HG03097 (cell line): ENCODE results near the gene DNHD1.
"Not testable (repeated sequence)": the region's sequence is repeated elsewhere in the genome, so short reads cannot be mapped to it uniquely, and the experiment has no call there.

Experiments
- ATAC-seq: cut with Tn5 transposase; IDR thresholded peaks from one replicate; pipeline ENCODE4 v1.9.1; 2021; ENCODE audit not compliant: unreplicated experiment, low FRiP score

The DNHD1 gene

DNA sequence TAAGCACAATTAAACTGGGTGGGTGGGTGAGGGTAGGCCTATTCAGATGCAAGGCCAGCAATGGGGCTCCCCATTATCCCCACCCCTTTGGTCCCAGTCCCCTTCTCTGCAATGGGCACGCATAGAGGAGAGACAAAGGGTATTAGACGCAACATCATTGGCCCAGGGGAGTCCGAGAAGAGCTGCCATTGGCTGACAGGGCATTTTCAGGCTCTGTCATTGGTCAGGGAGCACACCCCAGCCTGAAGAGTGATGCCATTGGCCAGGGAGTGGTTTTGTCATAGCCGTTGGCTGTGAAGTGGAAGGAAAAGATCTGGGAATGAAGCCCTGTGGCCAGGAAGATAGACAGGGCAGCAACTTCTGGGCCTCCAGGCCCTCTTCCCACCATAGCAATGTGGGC, 20.5 kb upstream of the DNHD1 start:
- ATAC-seq, result no peak

DNA sequence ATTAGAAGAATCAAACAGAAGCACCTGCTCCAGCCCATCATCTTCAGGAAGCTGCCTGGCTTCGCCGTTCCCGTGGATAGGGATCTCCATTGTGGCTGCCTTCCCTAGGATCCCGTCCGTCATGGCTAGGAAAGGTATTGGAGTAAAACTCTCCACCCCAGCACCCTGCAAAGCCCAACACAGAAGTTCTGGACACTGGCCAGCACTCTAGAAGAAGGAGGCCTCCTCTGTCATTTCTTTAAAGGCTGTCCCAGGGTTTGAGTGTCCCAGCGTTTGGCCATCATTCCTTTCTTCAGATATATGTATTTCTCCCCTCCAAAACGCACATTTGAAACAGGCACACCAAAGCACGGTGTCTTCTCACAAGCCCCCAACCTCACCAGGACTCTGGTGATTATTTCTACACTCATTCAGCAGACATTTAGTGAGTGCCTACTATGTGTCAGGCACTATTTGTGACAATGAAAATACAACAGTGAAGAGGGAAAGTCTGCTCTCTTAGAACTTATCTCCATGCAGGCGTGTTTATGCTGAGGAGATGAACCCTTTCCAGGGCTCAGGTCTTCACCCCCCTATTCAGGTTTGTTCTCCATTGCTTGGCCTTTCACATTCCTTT, 16.7 kb upstream of the DNHD1 start:
- no peak for ATAC-seq

DNA sequence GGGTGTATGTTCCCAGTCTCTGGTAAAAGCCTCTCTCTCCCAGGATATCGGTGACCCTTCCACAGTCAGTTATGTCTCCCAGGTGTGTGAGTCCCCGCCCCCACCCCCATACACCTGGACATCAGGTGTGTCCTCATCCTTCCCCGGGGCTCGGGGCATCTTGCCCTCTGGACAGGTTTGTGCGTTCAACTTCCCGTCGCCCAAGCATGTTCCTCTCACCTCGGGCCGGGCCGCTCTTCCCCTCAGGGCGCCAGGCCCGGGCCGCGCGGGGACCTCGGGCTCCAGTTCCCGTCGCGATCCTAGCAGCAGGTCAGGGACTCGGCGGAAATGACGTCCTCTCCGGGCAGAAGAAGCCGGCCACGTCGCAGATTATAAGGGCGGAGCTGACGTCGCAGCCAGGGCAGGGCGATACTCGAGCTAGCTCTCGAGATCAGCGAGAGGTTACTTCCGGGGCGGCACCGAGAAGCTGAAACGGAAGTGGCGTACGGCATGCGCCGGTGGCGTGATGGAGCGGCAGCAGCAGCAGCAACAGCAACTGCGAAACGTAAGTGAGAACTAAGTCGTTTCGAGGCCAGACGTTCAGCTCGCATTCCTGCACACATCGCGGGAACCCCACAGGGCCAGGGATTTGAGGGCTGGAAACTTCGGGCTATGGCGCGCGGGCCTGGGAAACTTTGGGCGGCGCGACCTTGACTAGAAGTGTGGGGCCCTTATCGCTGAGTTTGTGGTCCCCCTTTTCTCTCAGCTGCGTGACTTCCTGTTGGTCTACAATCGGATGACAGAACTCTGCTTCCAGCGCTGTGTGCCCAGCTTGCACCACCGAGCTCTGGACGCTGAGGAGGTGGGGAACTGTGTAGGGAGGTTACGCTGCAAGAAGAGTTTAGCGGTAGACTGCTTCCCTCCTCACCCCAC, 15.8 kb upstream of the DNHD1 start, which contains the start of the genes ARFIP2 and TIMM10B:
TSS of gene ARFIP2 (minus strand) at position 320 of the 912 bp plus-strand sequence. CDS start 910 bp downstream, outside the sequence.
TSS of gene TIMM10B (plus strand) at position 490 of the 912 bp plus-strand sequence. CDS start at position 506, 16 bp downstream.
- peak; percentile 99 for ATAC-seq

DNA sequence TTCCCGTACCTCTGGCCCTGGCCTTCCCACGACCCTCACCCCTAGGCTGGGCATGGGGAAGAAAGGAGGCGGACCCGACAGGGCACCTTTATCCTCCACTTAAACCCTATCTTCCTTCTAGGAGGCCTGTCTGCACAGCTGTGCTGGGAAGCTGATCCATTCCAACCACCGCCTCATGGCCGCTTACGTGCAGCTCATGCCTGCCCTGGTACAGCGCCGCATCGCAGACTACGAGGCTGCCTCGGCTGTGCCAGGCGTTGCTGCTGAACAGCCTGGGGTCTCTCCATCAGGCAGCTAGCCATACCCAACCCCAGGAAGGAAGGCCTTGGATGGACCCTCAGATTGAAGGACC, 15.2 kb upstream of the DNHD1 start:
- no peak for ATAC-seq

DNA sequence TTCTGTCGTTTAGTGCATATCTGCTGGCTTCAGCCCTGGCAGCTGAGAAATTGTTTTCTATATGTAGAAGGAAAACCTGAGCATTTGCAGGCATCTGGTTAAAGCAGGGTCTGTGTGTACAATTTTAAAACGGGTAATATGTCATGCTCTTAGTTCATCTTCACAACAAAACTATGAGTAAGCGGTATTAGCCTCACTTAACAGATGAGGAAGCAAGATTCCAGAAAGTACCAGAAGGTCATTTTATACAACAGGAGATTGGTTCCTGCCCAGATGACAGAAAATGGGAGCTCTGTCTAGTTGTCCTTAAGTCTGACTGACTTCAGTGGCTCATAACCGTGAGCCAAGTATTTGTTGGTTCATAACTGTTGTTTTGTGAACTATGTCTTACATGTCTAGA, 14.6 kb upstream of the DNHD1 start:
- ATAC-seq, result no peak

DNA sequence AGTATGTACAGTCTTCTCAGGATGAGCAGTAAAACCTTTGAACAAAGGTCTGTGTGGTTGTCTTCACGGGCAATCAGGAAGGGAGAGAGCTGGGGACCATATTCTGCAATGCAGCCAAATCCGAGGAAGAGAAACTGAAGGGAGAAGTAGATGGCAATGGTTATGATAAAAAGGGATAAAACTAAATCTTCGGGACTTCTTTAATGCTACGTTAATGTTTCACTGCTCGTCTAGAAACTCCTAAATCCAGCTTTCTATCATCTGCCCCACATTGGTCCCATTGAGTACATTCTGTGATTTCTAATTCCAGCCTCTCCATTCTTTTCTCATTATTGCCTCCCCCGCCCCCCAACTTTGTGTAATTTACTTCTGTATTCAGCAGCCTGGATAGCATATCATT, 14.1 kb upstream of the DNHD1 start:
- no peak for ATAC-seq

DNA sequence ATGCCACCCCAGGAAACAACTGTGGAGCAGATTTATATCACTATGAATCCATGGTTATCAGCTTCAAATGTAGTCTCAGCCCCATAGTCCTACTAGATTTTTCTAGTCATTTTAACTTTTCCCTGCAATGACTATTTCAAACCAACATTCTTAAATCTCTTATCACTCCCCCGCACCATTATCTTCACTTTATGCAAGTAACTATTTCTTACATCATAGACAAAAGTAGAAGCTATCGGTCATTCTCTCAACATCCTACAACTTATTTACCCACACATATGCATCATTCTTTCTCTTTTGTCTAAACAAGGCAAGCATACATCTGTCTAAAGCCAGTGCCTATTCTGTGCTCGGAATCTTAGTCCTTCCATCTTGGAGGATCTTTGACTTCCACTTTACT, 11.4 kb upstream of the DNHD1 start:
- ATAC-seq, result no peak

DNA sequence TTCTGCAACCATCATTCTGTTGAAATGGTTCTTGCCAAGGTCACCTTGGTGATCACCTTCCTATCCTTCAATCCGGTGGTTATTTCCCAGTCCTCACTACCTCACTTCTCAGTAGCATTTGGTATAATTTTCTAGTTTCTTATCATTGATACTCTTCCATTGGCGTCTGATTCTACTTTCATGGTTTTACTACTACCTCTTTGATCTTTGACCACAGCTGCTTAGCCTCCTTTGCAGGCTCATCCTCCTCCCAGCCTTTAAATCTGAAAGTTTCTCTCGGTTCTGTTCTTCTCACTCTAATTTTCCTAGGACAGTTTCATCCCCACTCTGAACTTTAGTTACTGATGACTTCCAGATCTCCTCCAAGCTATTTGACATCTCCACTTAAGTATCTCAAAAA, 10.8 kb upstream of the DNHD1 start:
- ATAC-seq, result no peak

DNA sequence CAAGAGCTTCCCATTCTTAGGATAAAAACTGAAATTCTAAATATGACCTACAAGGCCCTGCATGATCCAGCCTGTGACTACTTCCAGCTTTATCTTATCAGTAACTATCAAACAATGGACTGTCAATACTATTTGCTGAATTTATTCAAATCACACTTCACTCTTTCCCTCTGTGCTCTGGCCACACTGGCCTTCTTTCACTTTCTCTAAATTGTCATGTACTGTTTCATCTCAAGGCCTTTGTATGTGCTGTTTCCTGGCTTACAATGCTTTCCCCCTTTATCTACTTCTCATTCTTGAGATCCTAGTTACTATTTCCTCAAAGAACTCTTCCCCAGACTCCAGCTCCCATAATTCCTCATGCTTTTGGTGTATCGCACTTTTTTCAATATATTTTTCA, 10.1 kb upstream of the DNHD1 start:
- no peak for ATAC-seq

DNA sequence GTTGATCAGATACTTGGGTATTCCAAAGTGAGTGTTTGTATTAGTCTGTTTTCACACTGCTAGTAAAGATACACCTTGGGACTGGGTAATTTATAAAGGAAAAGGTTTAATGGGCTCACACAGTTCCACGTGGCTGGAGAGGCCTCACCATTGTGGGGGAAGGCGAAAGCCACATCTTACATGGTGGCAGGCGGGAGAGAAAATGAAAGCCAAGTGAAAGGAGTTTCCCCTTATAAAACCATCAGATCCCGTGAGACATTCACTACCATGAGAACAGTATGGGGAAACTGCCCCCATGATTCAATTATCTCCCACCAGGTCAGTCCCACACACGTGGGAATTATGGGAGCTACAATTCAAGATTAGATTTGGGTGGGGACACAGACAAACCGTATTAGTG, 8.7 kb upstream of the DNHD1 start:
- no peak for ATAC-seq

DNA sequence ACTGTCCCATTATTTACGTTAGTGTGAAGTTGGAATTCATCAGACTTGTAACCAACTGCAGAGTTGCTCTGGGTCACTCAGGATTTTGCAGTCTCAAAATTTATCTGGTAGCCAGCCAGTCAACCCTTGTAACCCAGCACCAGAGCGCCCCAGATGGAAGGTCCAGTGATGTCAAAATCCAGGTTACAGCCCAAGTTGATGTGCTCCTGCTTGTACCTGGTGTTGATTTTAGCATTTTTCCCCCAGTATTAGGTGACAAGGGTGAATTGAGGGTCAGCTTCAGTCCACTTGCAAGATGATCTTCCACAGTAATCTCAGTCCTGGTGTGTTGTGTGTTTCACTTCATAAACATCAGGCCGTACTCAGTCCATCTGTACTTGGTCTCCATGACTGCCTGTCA, 8.3 kb upstream of the DNHD1 start:
- ATAC-seq, result no peak

DNA sequence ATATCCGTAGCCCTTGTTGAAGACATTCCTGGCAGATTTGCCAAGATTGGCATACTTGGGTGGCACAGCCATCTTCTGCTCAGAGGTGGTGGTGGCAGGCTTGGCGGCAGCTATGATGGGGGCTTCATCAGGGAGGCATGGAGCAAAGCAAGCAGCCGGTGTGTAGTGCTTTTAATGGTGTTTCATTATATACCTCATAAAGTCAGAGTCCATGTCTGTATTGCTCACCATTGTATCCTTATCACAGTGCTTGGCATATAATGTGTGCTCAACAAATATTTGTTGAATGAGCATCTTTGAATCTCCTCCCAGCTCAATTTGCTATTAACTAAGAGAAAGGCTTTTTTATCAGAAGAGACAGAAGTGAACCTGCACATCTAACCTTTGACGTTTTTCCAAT, 7.8 kb upstream of the DNHD1 start:
- ATAC-seq, result no peak

DNA sequence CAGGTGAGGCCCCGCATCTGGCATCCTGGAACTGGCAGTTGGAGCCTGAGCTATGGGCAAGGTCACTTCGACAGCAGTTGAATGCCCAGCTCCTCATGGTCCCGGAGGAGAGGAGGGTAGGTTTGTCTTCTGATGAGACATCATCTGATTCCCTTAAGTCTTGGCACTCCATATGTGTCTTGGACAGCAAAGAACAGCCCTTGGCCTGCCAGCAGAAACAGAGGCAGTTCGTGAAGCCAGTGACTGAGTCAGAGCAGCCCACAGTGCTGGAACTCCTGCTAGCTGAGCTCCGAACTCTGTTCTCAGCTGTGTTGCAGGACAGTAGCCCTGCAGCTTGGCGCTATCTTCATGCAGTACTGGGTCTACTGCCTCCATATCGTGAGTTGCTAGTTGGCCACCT, 1.0 kb downstream of the DNHD1 start:
- no peak for ATAC-seq

DNA sequence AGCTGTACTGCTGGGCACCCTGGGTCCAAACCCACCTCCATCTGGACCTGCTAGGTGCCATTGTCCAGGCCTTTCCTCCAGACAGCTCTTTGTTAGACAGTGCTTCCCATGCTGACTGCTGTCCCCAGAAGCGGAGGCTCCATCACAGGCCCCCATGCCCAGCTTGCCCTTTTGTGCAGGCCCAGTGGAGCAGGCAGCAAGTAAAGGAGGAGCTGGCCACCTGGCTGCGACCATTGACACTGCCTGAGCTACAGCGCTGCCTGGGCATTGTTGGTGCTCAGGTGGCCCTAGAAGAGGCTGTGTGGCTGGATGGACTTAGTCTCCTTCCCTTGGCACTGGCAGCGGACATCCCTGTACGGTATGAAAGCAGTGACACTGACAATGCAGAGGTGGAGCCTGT, 1.5 kb downstream of the DNHD1 start:
- no peak for ATAC-seq

DNA sequence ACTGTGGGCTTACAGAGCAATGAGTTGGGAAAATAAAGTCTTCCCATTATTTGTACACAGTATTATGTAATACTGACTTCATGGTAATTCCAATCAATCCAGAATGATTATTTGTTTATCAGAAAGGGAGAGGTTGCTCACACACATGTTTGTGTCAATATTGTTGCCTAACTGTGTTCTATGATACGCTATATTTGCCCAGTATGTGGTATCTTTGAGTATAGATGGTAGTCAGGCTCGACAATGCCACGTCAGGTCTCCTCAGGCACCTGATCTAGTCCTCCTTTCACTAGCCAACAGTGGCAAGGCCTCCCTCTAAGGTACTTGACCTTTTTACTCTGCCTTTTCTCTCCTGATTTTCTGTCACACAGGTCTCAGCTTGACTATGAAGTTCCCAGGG, 5.3 kb downstream of the DNHD1 start:
- ATAC-seq, result no peak

DNA sequence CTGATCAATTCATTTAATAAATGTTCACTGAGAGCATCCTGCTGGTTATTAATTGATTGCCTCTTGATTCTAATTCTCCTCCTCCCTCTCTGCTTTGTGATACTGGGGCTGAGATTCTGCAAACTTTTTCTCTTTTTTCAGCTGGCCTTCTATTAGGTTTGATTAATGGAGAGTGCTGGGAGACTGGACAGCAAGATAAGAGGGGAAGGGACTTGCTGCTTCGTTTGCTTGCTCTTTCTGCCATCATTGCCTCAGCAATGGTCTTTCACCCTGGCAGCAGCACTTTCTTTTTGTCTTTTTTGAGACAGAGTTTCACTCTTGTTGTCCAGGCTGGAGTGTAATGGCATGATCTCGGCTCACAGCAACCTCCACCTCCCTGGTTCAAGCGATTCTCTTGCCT, 7.1 kb downstream of the DNHD1 start:
- no peak for ATAC-seq

DNA sequence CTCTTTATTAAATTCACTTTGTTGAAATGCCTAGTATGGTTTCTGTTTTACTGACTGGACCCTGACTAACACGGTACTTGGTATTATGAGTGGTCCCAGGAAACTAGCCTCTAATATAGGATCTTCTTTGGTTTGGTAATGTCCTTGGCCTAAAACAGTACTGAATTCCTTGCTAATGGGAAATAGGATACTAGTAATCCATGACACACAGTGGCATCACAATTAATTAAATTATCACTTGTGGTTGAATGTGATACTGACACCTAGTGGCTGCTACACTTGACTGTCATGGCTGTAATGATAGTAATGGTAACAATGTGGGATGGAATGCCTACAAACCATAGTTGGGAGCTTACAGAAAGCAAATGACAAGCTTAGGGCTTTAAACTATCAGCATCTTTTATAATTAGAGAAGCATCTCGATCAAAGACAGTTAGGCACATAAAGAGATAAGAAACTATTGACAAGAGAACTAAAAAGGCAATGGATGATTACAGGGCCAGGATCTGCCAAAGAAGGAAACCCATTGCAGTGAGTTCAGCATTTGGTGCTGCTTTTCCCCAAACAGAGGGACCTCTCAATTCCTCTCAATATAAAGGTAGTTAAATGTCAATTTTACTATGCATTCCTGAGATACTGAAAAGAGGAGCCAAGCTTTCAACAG, 8.6 kb downstream of the DNHD1 start:
- no peak for ATAC-seq

DNA sequence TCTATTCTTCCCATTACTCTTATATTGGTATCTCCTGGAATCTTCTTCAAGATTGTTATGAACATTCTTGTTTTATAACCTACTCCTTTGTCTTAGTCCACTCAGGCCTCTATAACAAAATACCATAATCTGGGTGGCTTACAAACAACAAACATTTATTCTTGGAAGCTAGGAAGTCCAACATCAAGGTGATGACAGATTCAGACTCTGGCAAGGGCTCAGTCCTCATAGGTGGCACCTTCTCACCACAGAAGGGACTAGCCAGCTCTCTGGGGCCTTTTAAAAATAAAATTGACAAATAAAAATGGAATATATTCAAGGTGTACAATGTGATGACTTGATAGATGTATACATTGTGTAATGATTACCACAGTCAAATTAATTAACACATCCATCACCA, 19.8 kb downstream of the DNHD1 start:
- ATAC-seq, result no peak

DNA sequence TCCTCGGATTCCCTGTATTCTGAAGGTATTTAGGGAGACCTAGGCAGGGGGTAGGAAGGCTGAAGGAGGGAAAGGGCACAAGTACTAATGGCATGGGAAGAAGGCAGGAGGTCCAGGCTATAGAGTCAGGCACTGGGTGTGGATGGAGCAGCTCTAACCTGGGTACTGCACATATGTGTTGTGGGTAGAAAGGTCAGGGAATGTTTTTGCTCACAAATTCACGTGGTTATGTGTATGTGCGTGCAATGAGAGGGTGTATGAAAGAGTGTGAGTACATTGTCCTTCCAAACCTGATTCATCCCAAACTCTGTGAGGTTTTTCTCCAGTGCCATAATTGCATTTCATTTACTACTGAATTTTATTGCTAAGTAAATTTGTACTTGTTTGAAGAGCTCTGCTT, 23.2 kb downstream of the DNHD1 start:
- no peak for ATAC-seq

DNA sequence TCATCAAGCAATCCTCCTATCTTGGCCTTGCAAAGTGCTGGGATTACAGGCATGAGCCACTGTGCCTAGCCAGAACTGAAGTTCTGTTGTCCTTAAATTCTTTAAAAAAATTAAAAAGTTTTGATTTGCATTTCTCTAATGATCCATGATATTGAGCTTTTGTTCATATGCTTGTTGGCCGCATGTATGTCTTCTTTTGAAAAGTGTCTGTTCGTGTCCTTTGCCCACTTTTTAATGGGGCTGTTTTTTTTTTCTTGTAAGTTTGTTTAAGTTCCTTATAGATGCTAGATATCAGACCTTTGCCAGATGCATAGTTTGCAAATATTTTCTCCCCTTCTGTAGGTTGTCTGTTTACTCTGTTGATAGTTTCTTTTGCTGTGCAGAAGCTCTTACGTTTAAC, 24.9 kb downstream of the DNHD1 start:
- not testable (repeated sequence) for ATAC-seq

DNA sequence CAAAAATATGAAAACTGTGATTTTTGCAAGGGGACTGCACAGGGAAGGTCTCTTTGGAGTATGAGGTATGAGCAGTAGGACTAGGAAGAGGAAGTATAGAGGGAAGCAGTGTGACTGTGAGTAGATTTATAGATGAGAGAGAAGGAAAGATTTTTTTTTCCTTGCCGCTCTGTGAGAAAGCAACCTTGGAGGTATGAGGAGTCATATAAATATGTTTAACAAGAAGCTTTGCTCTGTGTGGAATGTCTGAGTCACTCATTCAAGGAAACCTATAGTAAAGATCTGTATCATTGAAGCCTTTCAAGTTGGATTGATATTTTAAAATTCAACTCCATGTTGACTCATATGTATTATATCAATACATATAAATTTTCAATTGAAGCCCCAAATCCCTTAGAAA, 26.2 kb downstream of the DNHD1 start:
- ATAC-seq, result no peak
